Duodenal mucosa (tissue), 2 donors: Measurements from ENCODE around the gene HSD17B12.

Source experiments
- H3K27ac ChIP-seq: one replicate; pipeline ENCODE4 v1.7.0; 2013; ENCODE audit warnings: low read depth, low read length
- H3K27me3 ChIP-seq, 2 donors: one replicate each; pipeline ENCODE4 v1.7.0; 2013; ENCODE audit warnings: low read length in 2 of 2, control low read depth in 1 of 2; ENCODE audit not compliant: insufficient read depth in 2 of 2, control insufficient read depth in 1 of 2
- H3K36me3 ChIP-seq, 2 donors: one replicate each; pipeline ENCODE4 v1.7.0; 2013; ENCODE audit warnings: low read length in 2 of 2, control low read depth in 1 of 2; ENCODE audit not compliant: insufficient read depth in 2 of 2, control insufficient read depth in 1 of 2
- H3K4me1 ChIP-seq, 2 donors: one replicate each; pipeline ENCODE4 v1.7.0; 2013; ENCODE audit warnings: low read length in 2 of 2, control low read depth in 1 of 2; ENCODE audit not compliant: insufficient read depth in 2 of 2, control insufficient read depth in 1 of 2
- H3K4me3 ChIP-seq, 2 donors: one replicate each; pipeline ENCODE4 v1.7.0; 2013; ENCODE audit warnings: low read length in 2 of 2, low read depth in 1 of 2
- H3K9ac ChIP-seq, 2 donors: one replicate each; pipeline ENCODE4 v1.7.0; 2013; ENCODE audit warnings: low read length in 2 of 2, low read depth in 1 of 2
- H3K9me3 ChIP-seq, 2 donors: one replicate each; pipeline ENCODE4 v1.7.0; 2013; ENCODE audit warnings: low read length in 2 of 2, control low read depth in 1 of 2; ENCODE audit not compliant: control insufficient read depth in 1 of 2

HSD17B12 gene

DNA sequence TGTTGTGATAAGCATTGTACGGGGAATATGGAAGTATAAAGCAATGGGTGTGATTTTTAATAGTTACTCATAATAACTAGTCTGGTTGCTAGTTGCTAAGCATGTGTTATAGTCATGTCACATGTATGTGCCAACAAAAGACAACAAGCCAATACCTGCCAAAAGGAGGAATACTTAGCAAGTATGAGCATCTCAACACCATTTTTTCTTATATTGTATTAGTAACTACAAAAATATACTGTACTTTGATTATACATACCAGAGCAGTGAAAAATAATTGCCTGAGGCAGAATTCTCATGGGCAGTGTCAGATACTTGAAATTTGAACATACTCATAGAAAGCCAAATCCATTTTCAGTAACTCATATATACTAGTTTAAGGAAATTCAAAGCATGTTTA lies 137.7 kb downstream of the HSD17B12 start:
- H3K4me3 ChIP-seq = no peak overlapping the region
- no peaks in the 10 kb centered on the region for H3K4me1 ChIP-seq
- H3K27ac ChIP-seq = no peak overlapping the region
- no peak overlapping the region for H3K9ac ChIP-seq
- no peaks in the 10 kb centered on the region for H3K9me3 ChIP-seq
- no peaks in the 10 kb centered on the region for H3K27me3 ChIP-seq
- H3K36me3 ChIP-seq = peaks cover 7 to 14% of the 10 kb centered on the region in 2 donors

DNA sequence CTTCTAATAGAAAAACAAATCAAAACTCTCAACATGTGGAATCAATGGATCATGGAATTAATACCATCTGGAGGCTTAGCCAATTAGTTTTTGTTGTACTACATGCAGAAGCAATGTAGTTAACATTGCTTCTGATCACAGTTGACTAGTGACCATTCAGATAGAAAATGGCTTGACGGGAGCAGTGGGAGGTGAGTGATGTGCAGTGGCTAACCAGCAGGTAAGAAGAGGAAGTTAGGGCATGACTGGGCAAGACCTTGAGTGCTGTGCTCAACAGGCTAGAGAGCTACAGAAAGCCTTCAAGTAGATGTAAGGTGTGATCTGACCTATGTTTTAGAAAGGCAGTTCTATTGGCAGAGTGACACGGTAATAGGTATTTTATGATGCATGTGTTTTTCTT lies 139.4 kb downstream of the HSD17B12 start:
- H3K36me3 ChIP-seq = peaks cover 7 to 17% of the 10 kb centered on the region in 2 donors
- no peak overlapping the region for H3K27ac ChIP-seq
- H3K4me1 ChIP-seq = no peaks in the 10 kb centered on the region
- H3K4me3 ChIP-seq = no peak overlapping the region
- H3K27me3 ChIP-seq = no peaks in the 10 kb centered on the region
- no peak overlapping the region for H3K9ac ChIP-seq
- no peaks in the 10 kb centered on the region for H3K9me3 ChIP-seq

DNA sequence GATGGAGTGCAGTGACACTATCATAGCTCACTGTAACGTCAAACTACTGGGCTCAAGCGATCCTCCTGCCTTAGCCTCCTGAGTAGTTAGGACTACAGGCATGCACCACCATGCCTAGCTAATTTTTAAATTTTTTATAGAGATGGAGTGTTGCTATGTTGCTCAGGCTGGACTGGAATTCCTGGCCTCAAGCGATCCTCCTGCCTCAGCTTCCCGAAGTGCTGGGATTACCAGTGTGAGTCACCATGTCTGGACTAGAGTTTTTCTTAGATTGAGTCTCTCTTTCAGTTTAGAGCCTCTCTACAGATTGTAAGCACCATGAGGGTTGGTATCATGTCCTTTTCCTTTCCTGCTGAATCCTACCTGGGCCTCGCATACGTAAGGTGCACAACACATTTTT lies 142.8 kb downstream of the HSD17B12 start:
- no peaks in the 10 kb centered on the region for H3K27me3 ChIP-seq
- no peaks in the 10 kb centered on the region for H3K4me1 ChIP-seq
- no peaks in the 10 kb centered on the region for H3K9me3 ChIP-seq
- H3K9ac ChIP-seq = no peak overlapping the region
- H3K27ac ChIP-seq = no peak overlapping the region
- no peak overlapping the region for H3K4me3 ChIP-seq
- peaks cover 0 to 14% of the 10 kb centered on the region in 2 donors for H3K36me3 ChIP-seq

- Histone ChIP-seq H3K9me3 (no peaks in the 10 kb centered on the region), H3K9ac (no peak overlapping the region), H3K4me3 (no peak overlapping the region), H3K27ac (no peak overlapping the region), H3K36me3 (peaks cover 0 to 14% of the 10 kb centered on the region in 2 donors), H3K27me3 (no peaks in the 10 kb centered on the region), H3K4me1 (no peaks in the 10 kb centered on the region)
Observed at GRCh38 chr11:43823851-43824250, 143.3 kb downstream of the HSD17B12 start.

GRCh38 chr11:43825217-43825816 lies 144.8 kb downstream of the HSD17B12 start:
- Histone ChIP-seq H3K9me3 (no peaks in the 10 kb centered on the region), H3K27ac (no peak overlapping the region), H3K9ac (no peak overlapping the region), H3K4me1 (no peaks in the 10 kb centered on the region), H3K4me3 (no peak overlapping the region), H3K36me3 (peaks cover 0 to 6% of the 10 kb centered on the region in 2 donors), H3K27me3 (no peaks in the 10 kb centered on the region)

DNA sequence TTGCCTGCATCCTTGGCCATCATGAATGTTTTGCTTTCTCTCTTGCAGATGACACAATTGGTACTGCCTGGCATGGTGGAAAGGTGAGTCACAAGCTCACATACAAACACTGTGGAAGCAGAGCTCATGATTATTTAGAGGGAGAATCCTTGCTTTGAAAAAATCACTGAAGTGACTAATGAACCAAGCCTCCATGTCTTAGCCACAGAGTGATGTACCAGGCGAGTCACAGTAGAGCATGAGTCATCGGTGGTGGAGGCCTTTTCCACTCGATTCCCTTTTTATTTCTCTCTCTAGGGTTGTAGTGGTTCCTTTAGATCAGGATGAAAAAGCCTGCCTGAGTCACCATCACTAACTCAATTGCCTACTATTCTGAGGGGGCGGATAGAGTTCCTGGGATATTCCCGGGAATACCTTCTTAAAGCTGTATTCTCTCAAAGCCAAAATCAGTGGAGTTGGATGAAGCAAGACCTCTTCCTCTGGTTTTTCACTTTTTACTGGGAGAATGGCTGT lies 150.4 kb downstream of the HSD17B12 start:
- Histone ChIP-seq H3K27me3 (no peaks in the 10 kb centered on the region), H3K4me3 (no peak overlapping the region), H3K9ac (no peak overlapping the region), H3K4me1 (no peaks in the 10 kb centered on the region), H3K36me3 (peaks cover 3 to 5% of the 10 kb centered on the region in 2 donors), H3K9me3 (no peaks in the 10 kb centered on the region), H3K27ac (no peak overlapping the region)

- no peaks in the 10 kb centered on the region for H3K27me3 ChIP-seq
- H3K27ac ChIP-seq = no peak overlapping the region
- H3K9ac ChIP-seq = no peak overlapping the region
- H3K36me3 ChIP-seq = peaks cover 3 to 5% of the 10 kb centered on the region in 2 donors
- H3K9me3 ChIP-seq = no peaks in the 10 kb centered on the region
- H3K4me3 ChIP-seq = no peak overlapping the region
- H3K4me1 ChIP-seq = no peaks in the 10 kb centered on the region
Observed at GRCh38 chr11:43832536-43832935, 152.0 kb downstream of the HSD17B12 start.

- no peaks in the 10 kb centered on the region for H3K9me3 ChIP-seq
- no peak overlapping the region for H3K27ac ChIP-seq
- H3K36me3 ChIP-seq = peaks cover 6 to 7% of the 10 kb centered on the region in 2 donors
- H3K4me3 ChIP-seq = no peak overlapping the region
- no peak overlapping the region for H3K9ac ChIP-seq
- H3K27me3 ChIP-seq = no peaks in the 10 kb centered on the region
- no peaks in the 10 kb centered on the region for H3K4me1 ChIP-seq
Observed at GRCh38 chr11:43833657-43834073, 153.1 kb downstream of the HSD17B12 start.

DNA sequence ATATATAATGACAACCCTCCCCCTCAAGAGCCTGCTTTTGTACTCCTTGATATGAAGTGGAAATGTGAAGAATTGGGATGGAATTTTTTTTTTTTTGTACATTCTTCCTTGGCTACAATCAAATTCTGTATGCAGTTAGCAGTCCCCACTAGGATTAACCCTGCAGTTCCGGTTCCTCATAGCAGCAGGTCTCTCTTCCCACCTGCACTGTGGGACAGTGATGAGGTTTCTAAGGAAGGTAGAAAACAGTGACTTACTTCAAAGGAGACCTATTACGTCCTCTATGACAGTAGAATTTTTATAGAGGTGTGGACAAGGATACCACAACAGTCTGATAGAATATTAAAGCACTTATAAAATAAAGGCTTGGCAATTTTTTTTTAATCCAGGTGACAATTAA lies 153.7 kb downstream of the HSD17B12 start:
- no peak overlapping the region for H3K9ac ChIP-seq
- H3K4me3 ChIP-seq = no peak overlapping the region
- no peaks in the 10 kb centered on the region for H3K27me3 ChIP-seq
- H3K36me3 ChIP-seq = peaks cover 7 to 9% of the 10 kb centered on the region in 2 donors
- no peaks in the 10 kb centered on the region for H3K4me1 ChIP-seq
- H3K9me3 ChIP-seq = no peaks in the 10 kb centered on the region
- H3K27ac ChIP-seq = no peak overlapping the region

GRCh38 chr11:43835104-43835503 lies 154.6 kb downstream of the HSD17B12 start:
- Histone ChIP-seq H3K27ac (peak overlapping the region; percentile 22), H3K27me3 (no peaks in the 10 kb centered on the region), H3K4me3 (no peak overlapping the region), H3K36me3 (peaks cover 7 to 13% of the 10 kb centered on the region in 2 donors), H3K9ac (no peak overlapping the region), H3K4me1 (no peaks in the 10 kb centered on the region), H3K9me3 (no peaks in the 10 kb centered on the region)
